Activated CD8-positive, alpha-beta T cell treated with anti-CD3 and anti-CD28 coated beads for 36 hours (primary cell): ENCODE data around the gene PRL. TPM values are rescaled to one million over a fixed set of nuclear protein-coding genes. Genes with fewer than 3 reads are reported as not detected.

Experiments
- ATAC-seq: fragments of 200-7000 bp; cut with Tn5 transposase; one replicate; pipeline ENCODE4 v1.10.0; 2021; ENCODE audit warnings: mild to moderate bottlenecking, moderate library complexity
- CTCF ChIA-PET: fragments of 350-600 bp; sonication (Branson Sonifier 250); formaldehyde crosslinking; loops from one replicate; lab custom pipeline; 2021; ENCODE audit warnings: antibody characterized with exemption; lab: Charles Lee
- POLR2A ChIA-PET: fragments of 350-600 bp; sonication (Branson Sonifier 250); formaldehyde crosslinking; loops from one replicate; lab custom pipeline; 2021; ENCODE audit warnings: antibody characterized with exemption; lab: Charles Lee
- DNase-seq: peaks from one replicate; pipeline ENCODE4 v3.0.0-alpha.2; 2020
- H3K27ac Mint-ChIP-seq: one replicate; pipeline ENCODE4 v1.8.0; 2021; ENCODE audit warnings: mild to moderate bottlenecking, mixed read lengths
- H3K27me3 Mint-ChIP-seq: one replicate; pipeline ENCODE4 v1.8.0; 2021; ENCODE audit warnings: mixed read lengths
- H3K36me3 Mint-ChIP-seq: one replicate; pipeline ENCODE4 v1.8.0; 2021; ENCODE audit warnings: low read depth, mixed read lengths
- H3K4me1 Mint-ChIP-seq: one replicate; pipeline ENCODE4 v1.8.0; 2021; ENCODE audit warnings: low read depth, mixed read lengths
- H3K4me3 Mint-ChIP-seq: one replicate; pipeline ENCODE4 v1.8.0; 2021; ENCODE audit warnings: mild to moderate bottlenecking, moderate library complexity, mixed read lengths
- H3K9me3 Mint-ChIP-seq: one replicate; pipeline ENCODE4 v1.8.0; 2021; ENCODE audit warnings: mixed read lengths
- intact Hi-C: fragments of 100-400 bp; cut with micrococcal nuclease; formaldehyde crosslinking; loops from one replicate; pipeline ENCODE4 v1.10.0; 2022
- total RNA-seq, 2 experiments: library from RNA; stranded (reverse); gene quantifications; one replicate each; pipeline ENCODE4 v1.2.3, GENCODE V29; 2021
- TF ChIP-seq, protein P1 (sequence below): fragments of 200-600 bp; IDR thresholded peaks from one replicate; pipeline ENCODE4 v1.8.0; 2022; ENCODE audit warnings: antibody characterized with exemption, mild to moderate bottlenecking

The PRL gene
- total RNA-seq, 2 experiments from 2014 or later = 0.52 to 0.60 TPM

DNA sequence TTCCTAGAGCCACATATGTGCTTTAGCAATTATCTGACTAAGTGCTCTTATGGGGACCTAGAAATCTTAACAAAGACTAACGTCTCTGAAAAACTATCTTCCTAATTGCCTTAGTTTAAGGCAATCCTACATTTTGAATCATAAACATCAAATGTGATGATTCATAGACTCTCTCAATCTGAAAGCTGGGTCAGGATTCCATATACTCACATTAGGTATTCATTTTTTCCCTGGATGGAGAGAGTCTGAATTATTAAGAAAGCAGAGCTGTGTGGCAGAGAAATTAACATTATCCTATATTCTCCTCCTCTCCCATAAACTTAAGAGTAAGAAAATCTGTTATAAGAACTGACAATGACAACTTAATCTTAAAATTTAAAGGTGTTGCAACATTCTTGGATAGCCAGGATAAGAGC lies 1.6 kb upstream of the PRL start:
- Mint-ChIP-seq H3K36me3 (no peaks in the 10 kb centered on the region), H3K4me1 (peaks cover 3% of the 10 kb centered on the region), H3K4me3 (no peak overlapping the region), H3K9me3 (no peaks in the 10 kb centered on the region), H3K27me3 (no peaks in the 10 kb centered on the region), H3K27ac (no peak overlapping the region)
- ATAC-seq (no peak), DNase-seq (no peak)
- TF ChIP-seq, protein P1, sequence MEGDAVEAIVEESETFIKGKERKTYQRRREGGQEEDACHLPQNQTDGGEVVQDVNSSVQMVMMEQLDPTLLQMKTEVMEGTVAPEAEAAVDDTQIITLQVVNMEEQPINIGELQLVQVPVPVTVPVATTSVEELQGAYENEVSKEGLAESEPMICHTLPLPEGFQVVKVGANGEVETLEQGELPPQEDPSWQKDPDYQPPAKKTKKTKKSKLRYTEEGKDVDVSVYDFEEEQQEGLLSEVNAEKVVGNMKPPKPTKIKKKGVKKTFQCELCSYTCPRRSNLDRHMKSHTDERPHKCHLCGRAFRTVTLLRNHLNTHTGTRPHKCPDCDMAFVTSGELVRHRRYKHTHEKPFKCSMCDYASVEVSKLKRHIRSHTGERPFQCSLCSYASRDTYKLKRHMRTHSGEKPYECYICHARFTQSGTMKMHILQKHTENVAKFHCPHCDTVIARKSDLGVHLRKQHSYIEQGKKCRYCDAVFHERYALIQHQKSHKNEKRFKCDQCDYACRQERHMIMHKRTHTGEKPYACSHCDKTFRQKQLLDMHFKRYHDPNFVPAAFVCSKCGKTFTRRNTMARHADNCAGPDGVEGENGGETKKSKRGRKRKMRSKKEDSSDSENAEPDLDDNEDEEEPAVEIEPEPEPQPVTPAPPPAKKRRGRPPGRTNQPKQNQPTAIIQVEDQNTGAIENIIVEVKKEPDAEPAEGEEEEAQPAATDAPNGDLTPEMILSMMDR = no peak
- CTCF ChIA-PET = no interaction called here
- POLR2A ChIA-PET = no interaction called here
- intact Hi-C loops = no loop called here

DNA sequence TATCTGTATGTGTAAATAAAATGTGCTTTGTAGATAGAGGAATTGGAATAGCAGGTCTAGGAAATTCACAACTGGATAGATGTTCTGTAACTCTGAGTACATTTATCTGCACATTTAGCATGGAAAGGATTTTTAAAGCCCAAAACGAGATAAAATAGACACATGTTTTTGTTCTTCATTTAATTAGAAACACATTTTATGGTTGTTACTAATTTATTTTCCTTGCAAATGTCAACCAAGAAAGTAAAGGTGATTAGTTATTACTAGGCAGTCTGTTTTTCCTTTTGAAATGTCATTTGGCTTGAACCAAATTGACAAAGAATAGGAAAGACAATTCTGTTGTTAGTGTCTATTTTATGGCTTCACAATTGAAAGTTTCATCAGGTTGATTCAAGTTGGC lies 769 bp downstream of the PRL start:
- DNase-seq = no peak
- no peak for ATAC-seq
- intact Hi-C loops = no loop called here
- TF ChIP-seq, protein P1 = no peak
- ChIA-PET POLR2A (no interaction called here), CTCF (no interaction called here)
- H3K27ac Mint-ChIP-seq = no peak overlapping the region
- H3K4me3 Mint-ChIP-seq = no peak overlapping the region
- no peaks in the 10 kb centered on the region for H3K9me3 Mint-ChIP-seq
- no peaks in the 10 kb centered on the region for H3K27me3 Mint-ChIP-seq
- H3K36me3 Mint-ChIP-seq = no peaks in the 10 kb centered on the region
- no peaks in the 10 kb centered on the region for H3K4me1 Mint-ChIP-seq

DNA sequence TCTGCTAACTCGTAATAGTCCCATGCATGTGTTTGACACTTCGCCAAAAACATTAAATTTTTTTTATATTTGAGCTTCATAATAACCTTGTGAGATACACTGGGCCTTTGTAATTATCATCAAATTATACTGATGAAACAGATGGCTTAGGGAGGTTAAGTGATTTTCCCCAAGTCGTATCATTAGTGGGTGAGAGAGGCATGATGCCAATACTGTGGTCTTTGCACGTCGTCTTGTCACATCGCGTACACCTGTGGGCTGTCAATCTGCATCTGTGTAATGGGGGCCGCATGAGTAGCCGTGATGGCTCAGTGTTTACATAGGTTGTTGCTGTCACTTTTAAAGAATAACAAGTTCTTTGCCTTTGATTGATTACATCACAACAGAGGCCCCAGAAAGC lies 1.7 kb downstream of the PRL start:
- TF ChIP-seq, protein P1 = no peak
- H3K36me3 Mint-ChIP-seq = no peaks in the 10 kb centered on the region
- H3K4me1 Mint-ChIP-seq = no peaks in the 10 kb centered on the region
- no peaks in the 10 kb centered on the region for H3K9me3 Mint-ChIP-seq
- DNase-seq (no peak), ATAC-seq (no peak)
- ChIA-PET POLR2A (no interaction called here), CTCF (no interaction called here)
- intact Hi-C loops = no loop called here
- no peak overlapping the region for H3K27ac Mint-ChIP-seq
- H3K27me3 Mint-ChIP-seq = no peaks in the 10 kb centered on the region
- no peak overlapping the region for H3K4me3 Mint-ChIP-seq

DNA sequence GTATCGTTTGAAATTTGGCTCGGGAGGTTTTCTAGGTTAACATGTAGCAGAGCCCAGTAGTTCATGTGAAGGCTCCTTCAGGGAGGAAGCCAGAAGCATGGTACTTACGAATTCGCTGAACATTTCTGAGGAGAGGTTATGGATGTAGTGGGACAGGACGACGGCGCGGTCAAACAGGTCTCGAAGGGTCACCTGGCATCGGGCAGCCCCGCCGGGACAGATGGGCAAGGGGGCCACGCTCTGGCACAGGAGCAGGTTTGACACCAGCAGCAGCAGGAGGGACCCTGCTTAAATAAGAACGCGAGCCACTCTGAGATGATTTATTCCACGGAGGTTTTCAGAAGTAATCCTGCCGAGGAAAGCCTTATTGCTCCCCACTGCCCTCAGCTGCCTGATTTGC lies 2.5 kb downstream of the PRL start:
- DNase-seq (no peak), ATAC-seq (no peak)
- no peaks in the 10 kb centered on the region for H3K4me1 Mint-ChIP-seq
- ChIA-PET CTCF (no interaction called here), POLR2A (no interaction called here)
- no peaks in the 10 kb centered on the region for H3K9me3 Mint-ChIP-seq
- intact Hi-C loops = no loop called here
- no peak overlapping the region for H3K27ac Mint-ChIP-seq
- H3K36me3 Mint-ChIP-seq = no peaks in the 10 kb centered on the region
- no peak overlapping the region for H3K4me3 Mint-ChIP-seq
- TF ChIP-seq, protein P1 = no peak
- H3K27me3 Mint-ChIP-seq = no peaks in the 10 kb centered on the region

DNA sequence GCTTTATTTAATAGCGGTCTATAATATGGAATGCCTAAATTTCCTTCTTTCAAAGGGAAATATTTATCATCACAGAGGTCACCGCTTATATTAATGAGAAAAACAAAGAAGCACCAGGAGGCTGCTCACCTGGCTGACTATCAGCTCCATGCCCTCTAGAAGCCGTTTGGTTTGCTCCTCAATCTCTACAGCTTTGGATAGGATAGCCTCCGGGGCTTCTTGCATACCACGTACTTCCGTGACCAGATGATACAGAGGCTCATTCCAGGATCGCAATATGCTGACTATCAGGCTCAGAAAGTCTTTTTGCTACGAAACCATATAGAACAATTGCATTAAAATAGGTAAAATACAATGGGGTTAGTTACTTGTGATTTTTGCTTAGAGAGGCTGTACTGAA lies 6.8 kb downstream of the PRL start:
- POLR2A ChIA-PET = no interaction called here
- intact Hi-C loops = no loop called here
- Mint-ChIP-seq H3K4me3 (no peak overlapping the region), H3K27me3 (no peaks in the 10 kb centered on the region), H3K9me3 (no peaks in the 10 kb centered on the region), H3K4me1 (no peaks in the 10 kb centered on the region), H3K27ac (no peak overlapping the region), H3K36me3 (no peaks in the 10 kb centered on the region)
- TF ChIP-seq, protein P1 = no peak
- DNase-seq = no peak
- CTCF ChIA-PET = no interaction called here
- ATAC-seq = no peak
